ENCODE measurements around the gene SLC13A3. TPM values are rescaled to one million over a fixed set of nuclear protein-coding genes. Genes with fewer than 3 reads are reported as not detected.

SLC13A3 gene
- total RNA-seq, 4 donors from 2014 or later = 5.7 to 11.6 (median 9.3) TPM

DNA sequence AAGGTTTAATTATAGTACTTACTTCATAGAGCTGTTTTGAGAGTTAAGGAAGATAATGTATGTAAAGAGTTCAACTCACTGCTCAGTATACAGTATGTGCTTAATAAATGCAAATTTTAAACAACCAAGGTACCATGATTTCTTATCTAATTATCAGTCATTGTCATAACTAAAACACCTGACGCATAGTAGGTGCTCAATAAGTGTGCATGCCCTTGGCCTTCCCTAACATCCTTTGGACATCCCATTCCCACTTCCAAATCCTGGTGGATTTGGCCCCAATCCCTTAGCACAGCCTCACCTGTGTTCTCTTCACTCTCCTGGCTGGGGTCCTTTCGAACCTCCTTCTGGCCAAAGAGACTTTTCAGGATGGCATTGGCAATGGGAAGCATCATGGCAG lies 41.1 kb downstream of the SLC13A3 start:
- H3K4me1 ChIP-seq = no peaks in the 10 kb centered on the region
- no peak overlapping the region for H3K4me3 ChIP-seq
- TF ChIP-seq CTCF (IDR thresholded peaks at IDR 0.05) (no peak), EP300 (IDR thresholded peaks at IDR 0.05) (no peak), POLR2A (IDR thresholded peaks at IDR 0.05) (no peak)
- WGBS, 2 donors = 87 to 100% methylated on average over 2 of the region's 2 CpGs
- no peaks in the 10 kb centered on the region for H3K27me3 ChIP-seq
- no peak overlapping the region for H3K27ac ChIP-seq
- H3K36me3 ChIP-seq = peaks cover 0 to 10% (median 0%) of the 10 kb centered on the region in 3 donors
- DNase-seq (ENCODE audit: low spot score in 2 of 2) = no peak
- peaks cover 0 to 10% (median 0%) of the 10 kb centered on the region in 4 donors for H3K9me3 ChIP-seq

DNA sequence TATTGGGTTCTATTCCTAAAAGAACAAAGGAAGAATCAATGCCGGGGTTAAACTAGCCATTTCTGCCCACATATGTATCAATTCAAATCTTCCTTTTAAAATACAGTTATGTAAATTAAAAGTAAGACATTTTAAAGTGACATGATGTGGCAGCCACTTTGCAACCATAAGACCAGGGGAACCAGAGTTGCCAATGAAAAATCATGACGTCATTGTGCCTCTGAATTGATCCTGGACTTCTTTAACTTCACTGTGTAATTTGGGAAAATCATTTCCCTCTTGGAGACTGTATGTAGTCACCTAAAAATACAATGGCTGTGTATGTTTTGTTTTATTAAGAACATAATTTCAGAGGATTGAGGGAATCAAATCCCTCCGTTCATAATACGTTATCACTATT lies 42.2 kb downstream of the SLC13A3 start:
- Histone ChIP-seq H3K9me3 (peaks cover 0 to 10% (median 0%) of the 10 kb centered on the region in 4 donors), H3K36me3 (peaks cover 0 to 10% (median 0%) of the 10 kb centered on the region in 3 donors), H3K27ac (no peak overlapping the region), H3K4me3 (no peak overlapping the region), H3K4me1 (no peaks in the 10 kb centered on the region), H3K27me3 (no peaks in the 10 kb centered on the region)
- DNase-seq (ENCODE audit: low spot score in 2 of 2) = no peak
- TF ChIP-seq EP300 (IDR thresholded peaks at IDR 0.05) = no peak
- TF ChIP-seq CTCF (IDR thresholded peaks at IDR 0.05) = no peak
- TF ChIP-seq POLR2A (IDR thresholded peaks at IDR 0.05) = no peak
- WGBS, 2 donors = 89 to 93% methylated on average over 4 of the region's 4 CpGs

GRCh38 chr20:46607849-46608497 lies 43.3 kb downstream of the SLC13A3 start:
- WGBS, 2 donors = 87 to 93% methylated on average over 8 of the region's 8 CpGs
- Histone ChIP-seq H3K27me3 (no peaks in the 10 kb centered on the region), H3K4me3 (no peak overlapping the region), H3K4me1 (no peaks in the 10 kb centered on the region), H3K9me3 (peaks cover 0 to 10% (median 0%) of the 10 kb centered on the region in 4 donors), H3K36me3 (peaks cover 0 to 6% (median 0%) of the 10 kb centered on the region in 3 donors), H3K27ac (no peak overlapping the region)
- TF ChIP-seq EP300 (IDR thresholded peaks at IDR 0.05) (no peak), POLR2A (IDR thresholded peaks at IDR 0.05) (no peak), CTCF (IDR thresholded peaks at IDR 0.05) (no peak)
- no peak for DNase-seq (ENCODE audit: low spot score in 2 of 2)

DNA sequence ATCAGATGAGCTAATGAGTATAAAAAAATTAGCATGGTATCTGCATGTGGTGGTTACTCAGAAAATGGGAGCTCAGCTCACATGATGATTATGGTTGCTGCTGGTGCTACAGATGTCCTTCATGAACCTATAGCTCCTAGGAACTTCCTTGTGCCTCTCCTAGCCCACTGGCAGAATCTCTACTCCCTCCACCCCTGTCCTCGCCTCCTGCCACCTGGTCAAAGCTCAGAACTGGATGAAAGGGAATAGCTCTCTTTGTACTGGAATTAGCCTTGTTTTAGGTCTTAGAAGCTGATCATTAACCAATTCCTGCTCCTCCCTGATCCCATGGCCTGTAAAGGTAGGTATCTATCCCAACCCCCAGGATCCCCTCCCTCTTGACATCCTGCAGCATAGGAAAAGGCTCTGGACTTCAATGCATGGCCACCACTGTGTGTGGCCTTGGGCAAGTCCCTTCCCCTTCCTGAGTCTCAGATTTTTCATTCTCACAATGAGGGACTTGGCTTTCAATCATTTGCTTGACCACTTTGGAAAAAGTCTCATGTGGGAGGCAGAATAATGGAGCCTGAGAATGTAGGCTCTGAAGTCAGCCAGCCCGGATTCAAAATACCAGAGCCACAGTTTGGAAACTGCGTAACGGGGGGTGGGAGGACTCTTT lies 43.9 kb downstream of the SLC13A3 start:
- Histone ChIP-seq H3K9me3 (peaks cover 0 to 10% (median 0%) of the 10 kb centered on the region in 4 donors), H3K27me3 (no peaks in the 10 kb centered on the region), H3K4me1 (no peaks in the 10 kb centered on the region), H3K36me3 (peaks cover 0 to 6% (median 0%) of the 10 kb centered on the region in 3 donors), H3K4me3 (no peak overlapping the region), H3K27ac (no peak overlapping the region)
- no peak for TF ChIP-seq POLR2A (IDR thresholded peaks at IDR 0.05)
- no peak for TF ChIP-seq EP300 (IDR thresholded peaks at IDR 0.05)
- no peak for TF ChIP-seq CTCF (IDR thresholded peaks at IDR 0.05)
- DNase-seq (ENCODE audit: low spot score in 2 of 2) = no peak
- WGBS, 2 donors = 82 to 91% methylated on average over 4 of the region's 4 CpGs

- 94 to 98% methylated on average over 4 of the region's 4 CpGs for WGBS, 2 donors
These were observed 44.5 kb downstream of the SLC13A3 start for GRCh38 chr20:46606817-46607190.

More at GRCh38 chr20:46606817-46607190, 44.5 kb downstream of the SLC13A3 start:
- Histone ChIP-seq H3K36me3 (peaks cover 0 to 6% (median 0%) of the 10 kb centered on the region in 3 donors), H3K9me3 (peaks cover 0 to 10% (median 0%) of the 10 kb centered on the region in 4 donors), H3K4me3 (no peak overlapping the region), H3K27ac (no peak overlapping the region), H3K27me3 (no peaks in the 10 kb centered on the region), H3K4me1 (no peaks in the 10 kb centered on the region)
- no peak for TF ChIP-seq EP300 (IDR thresholded peaks at IDR 0.05)
- no peak for TF ChIP-seq CTCF (IDR thresholded peaks at IDR 0.05)
- TF ChIP-seq POLR2A (IDR thresholded peaks at IDR 0.05) = no peak
- DNase-seq (ENCODE audit: low spot score in 2 of 2) = no peak

Measured in tibial nerve (tissue), 4 donors.